HG02610 (cell line): ENCODE results near the gene PEX11A.

Experiments
- ATAC-seq: cut with Tn5 transposase; IDR thresholded peaks from one replicate; pipeline ENCODE4 v1.9.1; 2021; ENCODE audit warnings: mild to moderate bottlenecking, moderate library complexity; ENCODE audit not compliant: unreplicated experiment

PEX11A gene

GRCh38 chr15:89631902-89632264 lies 58.7 kb downstream of the PEX11A start:
- no peak for ATAC-seq
